GM23338 (cell line): ENCODE results near the gene MYO7B. TPM values are rescaled to one million over a fixed set of nuclear protein-coding genes. Genes with fewer than 3 reads are reported as not detected.

ENCODE experiments used
- ATAC-seq: fragments of 200-7000 bp; cut with Tn5 transposase; 3 replicates; pipeline ENCODE4 v1.9.1; 2020
- DNase-seq: peaks from one replicate; pipeline ENCODE4 v3.0.0-alpha.2; 2015; ENCODE audit warnings: low spot score
- H2AFZ ChIP-seq: fragments of 200-600 bp; sonication (generic); 2 replicates; pipeline ENCODE4 v1.8.0; 2016; ENCODE audit warnings: antibody characterized with exemption, mild to moderate bottlenecking, moderate library complexity
- H3F3A ChIP-seq: fragments of 200-600 bp; sonication (generic); replicated peaks from 2 replicates; pipeline ENCODE4 v1.8.0; 2017; ENCODE audit warnings: antibody characterized with exemption, mixed run types, low read depth
- H3K27ac ChIP-seq: fragments of 200-600 bp; sonication (generic); 2 replicates; pipeline ENCODE4 v1.6.1; 2016; ENCODE audit warnings: low read depth
- H3K27me3 ChIP-seq: fragments of 200-600 bp; sonication (generic); 2 replicates; pipeline ENCODE4 v1.8.0; 2016; ENCODE audit warnings: mild to moderate bottlenecking, mixed run types, moderate library complexity; ENCODE audit not compliant: insufficient read depth
- H3K36me3 ChIP-seq: fragments of 200-600 bp; sonication (generic); 2 replicates; pipeline ENCODE4 v1.8.0; 2016; ENCODE audit warnings: mild to moderate bottlenecking; ENCODE audit not compliant: insufficient read depth
- H3K4me1 ChIP-seq: fragments of 200-600 bp; sonication (generic); 2 replicates; pipeline ENCODE4 v1.8.0; 2016; ENCODE audit warnings: mild to moderate bottlenecking, moderate library complexity; ENCODE audit not compliant: insufficient read depth
- H3K4me2 ChIP-seq: fragments of 200-600 bp; sonication (generic); 2 replicates; pipeline ENCODE4 v1.7.1; 2017; ENCODE audit warnings: mixed run types
- H3K4me3 ChIP-seq: fragments of 200-600 bp; sonication (generic); 2 replicates; pipeline ENCODE4 v1.6.1; 2016; ENCODE audit warnings: mixed run types
- H3K79me2 ChIP-seq: fragments of 200-600 bp; sonication (generic); replicated peaks from 2 replicates; pipeline ENCODE4 v1.8.0; 2017; ENCODE audit warnings: mild to moderate bottlenecking; ENCODE audit not compliant: insufficient read depth
- H3K9me2 ChIP-seq: fragments of 200-600 bp; sonication (generic); 2 replicates; pipeline ENCODE4 v1.8.0; 2017; ENCODE audit not compliant: insufficient read depth
- H4K20me1 ChIP-seq: fragments of 200-600 bp; sonication (generic); replicated peaks from 2 replicates; pipeline ENCODE4 v1.8.0; 2017; ENCODE audit warnings: mild to moderate bottlenecking; ENCODE audit not compliant: insufficient read depth
- H3K27ac Mint-ChIP-seq: 2 replicates; pipeline ENCODE4 v1.8.0; 2020; ENCODE audit warnings: inconsistent platforms, mild to moderate bottlenecking, moderate library complexity, mixed read lengths
- H3K27me3 Mint-ChIP-seq: 3 replicates; pipeline ENCODE4 v1.8.0; 2022; ENCODE audit warnings: low read depth, mild to moderate bottlenecking, moderate library complexity, mixed read lengths, inconsistent platforms; ENCODE audit not compliant: insufficient read depth, poor library complexity
- H3K36me3 Mint-ChIP-seq: 3 replicates; pipeline ENCODE4 v1.8.0; 2021; ENCODE audit warnings: low read depth, mild to moderate bottlenecking, inconsistent platforms, moderate library complexity, mixed read lengths
- H3K4me1 Mint-ChIP-seq: 3 replicates; pipeline ENCODE4 v1.8.0; 2020; ENCODE audit warnings: mild to moderate bottlenecking, inconsistent platforms, mixed read lengths
- H3K4me3 Mint-ChIP-seq: 3 replicates; pipeline ENCODE4 v1.8.0; 2021; ENCODE audit warnings: moderate library complexity, mild to moderate bottlenecking, inconsistent platforms, mixed read lengths
- H3K9me3 Mint-ChIP-seq: 3 replicates; pipeline ENCODE4 v1.8.0; 2020; ENCODE audit warnings: moderate library complexity, mild to moderate bottlenecking, inconsistent platforms, mixed read lengths
- CREB1 ChIP-seq: fragments of 250-450 bp; sonication (Bioruptor Pico); IDR thresholded peaks from 2 replicates; pipeline ENCODE4 v1.5.0; 2020; ENCODE audit warnings: low read depth, mild to moderate bottlenecking, moderate library complexity
- EZH2 ChIP-seq: fragments of 200-600 bp; sonication (generic); IDR thresholded peaks from one replicate; pipeline ENCODE4 v1.8.0; 2017; ENCODE audit warnings: antibody characterized with exemption, mild to moderate bottlenecking, low read depth; ENCODE audit not compliant: unreplicated experiment
- EZH2phosphoT487 ChIP-seq: fragments of 200-600 bp; sonication (generic); IDR thresholded peaks from one replicate; pipeline ENCODE4 v1.8.1; 2018; ENCODE audit warnings: antibody characterized with exemption; ENCODE audit not compliant: unreplicated experiment
- JUNB ChIP-seq: IDR thresholded peaks from one replicate; pipeline ENCODE4 v1.6.1; 2016; ENCODE audit warnings: antibody characterized with exemption; ENCODE audit not compliant: unreplicated experiment
- NANOG ChIP-seq: IDR thresholded peaks from 2 replicates; pipeline ENCODE4 v1.6.1; 2016; ENCODE audit warnings: antibody characterized with exemption, borderline replicate concordance
- POLR2AphosphoS5 ChIP-seq: IDR thresholded peaks from 2 replicates; pipeline ENCODE4 v1.6.1; 2016; ENCODE audit warnings: antibody characterized with exemption, low read depth
- STAT1 ChIP-seq: IDR thresholded peaks from one replicate; pipeline ENCODE4 v1.6.1; 2016; ENCODE audit warnings: antibody characterized with exemption; ENCODE audit not compliant: unreplicated experiment
- ZNF114 ChIP-seq: fragments of 250-450 bp; sonication (Bioruptor Pico); IDR thresholded peaks from 2 replicates; pipeline ENCODE4 v1.5.0; 2020; ENCODE audit warnings: mild to moderate bottlenecking, moderate library complexity
- ZNF331 ChIP-seq: fragments of 250-450 bp; sonication (Bioruptor Pico); IDR thresholded peaks from 2 replicates; pipeline ENCODE4 v1.5.0; 2020; ENCODE audit warnings: low read depth, mild to moderate bottlenecking, moderate library complexity
- polyA plus RNA-seq: library from polyadenylated mRNA; unstranded; fragments of >200 nt; fragmentation: Nextera tagmentation; extraction: Ambion mirVana; gene quantifications from 2 replicates; pipeline ENCODE4 v1.2.1, GENCODE V29; 2016
- total RNA-seq: library from RNA; depleted of rRNA; stranded (reverse); fragments of >200 nt; shearing (Covaris generic); gene quantifications from 2 replicates; pipeline ENCODE4 v1.2.3, GENCODE V29; 2014
- TF ChIP-seq, protein P1 (sequence below): fragments of 250-450 bp; sonication (Bioruptor Pico); IDR thresholded peaks from 2 replicates; pipeline ENCODE4 v1.5.0; 2020; ENCODE audit warnings: mild to moderate bottlenecking, moderate library complexity
- TF ChIP-seq, protein P2 (sequence below): IDR thresholded peaks from one replicate; pipeline ENCODE4 v1.6.1; 2018; ENCODE audit warnings: antibody characterized with exemption; ENCODE audit not compliant: unreplicated experiment
- TF ChIP-seq, protein P3 (sequence below): IDR thresholded peaks from 2 replicates; pipeline ENCODE4 v1.6.1; 2016; ENCODE audit warnings: antibody characterized with exemption
- TF ChIP-seq, protein P4 (sequence below), 2 experiments: fragments of 200-600 bp in 1 of 2; sonication (generic) in 1 of 2; conservative IDR thresholded peaks; 2 replicates each; pipeline versions ENCODE4 v1.5.1 to v1.6.1; 2016 to 2017; ENCODE audit warnings: antibody characterized with exemption in 2 of 2, low read depth in 2 of 2, mild to moderate bottlenecking in 2 of 2, moderate library complexity in 1 of 2

The MYO7B gene
- total and polyA plus RNA-seq, 2 experiments from 2014 or later = not detected

DNA sequence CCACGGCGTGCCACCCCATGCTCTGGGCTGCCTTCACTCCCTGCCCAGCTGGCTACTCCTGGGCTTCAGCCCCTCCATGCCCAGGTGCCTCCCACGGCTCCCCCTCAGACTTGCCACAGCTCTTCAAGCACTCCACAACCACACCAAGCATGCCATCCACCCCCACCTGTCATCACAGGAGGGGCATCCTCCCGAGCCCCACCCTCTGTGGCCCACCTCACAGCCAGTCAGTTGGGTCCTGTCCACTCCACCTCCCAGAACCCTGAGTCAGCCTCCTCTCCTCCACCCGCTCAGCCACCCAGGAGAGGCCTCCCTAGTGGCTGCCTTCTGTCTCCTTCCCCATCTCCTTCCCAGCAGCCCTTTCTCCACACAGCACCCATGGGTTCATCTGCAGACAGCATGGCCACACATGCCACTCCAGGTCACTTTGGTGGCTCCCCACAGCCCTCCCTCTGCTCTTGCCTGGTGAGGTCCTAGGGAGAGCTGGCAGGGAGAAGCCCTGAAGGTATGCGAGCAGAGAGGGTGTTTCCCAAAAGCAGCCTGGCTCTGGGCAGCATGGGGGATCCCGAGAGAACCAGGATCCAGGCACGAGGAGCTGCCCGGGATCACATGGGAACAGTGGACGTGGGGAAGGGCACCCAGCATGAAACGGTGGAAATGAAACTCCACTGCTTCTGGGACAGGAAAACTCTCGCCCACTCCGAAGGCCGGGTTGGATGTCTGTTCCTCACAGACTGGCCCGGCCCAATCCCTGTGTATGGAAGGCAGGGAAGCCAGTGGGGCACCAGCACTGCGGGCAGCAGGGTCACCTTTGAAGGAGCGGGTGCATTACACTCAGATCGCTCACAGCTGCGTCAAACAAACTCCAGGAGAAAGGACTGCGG lies 137.1 kb downstream of the MYO7B start:
- Histone ChIP-seq H3K4me3 (no peak overlapping the region), H3K27me3 (peaks cover 47% of the 10 kb centered on the region), H3K79me2 (no peaks in the 10 kb centered on the region), H3F3A (0 out of 2 replicates have a peak, but pooled peaks cover 4% of the 10 kb centered on the region), H3K4me1 (peaks cover 6% of the 10 kb centered on the region), H2AFZ (no peak overlapping the region), H3K36me3 (no peaks in the 10 kb centered on the region), H3K27ac (no peak overlapping the region), H4K20me1 (no peaks in the 10 kb centered on the region), H3K4me2 (no peak overlapping the region), H3K9me2 (no peaks in the 10 kb centered on the region)
- ATAC-seq (no peak), DNase-seq (no peak)
- Mint-ChIP-seq H3K9me3 (no peaks in the 10 kb centered on the region; the same call in 2 of the 3 replicates), H3K4me3 (no peak overlapping the region), H3K36me3 (no peaks in the 10 kb centered on the region), H3K4me1 (peaks cover 8% of the 10 kb centered on the region), H3K27ac (no peak overlapping the region), H3K27me3 (peaks cover 41% of the 10 kb centered on the region)
- TF ChIP-seq CREB1 (CRISPR knock-in tag) = no peak
- no peak for TF ChIP-seq STAT1
- TF ChIP-seq, protein P1, sequence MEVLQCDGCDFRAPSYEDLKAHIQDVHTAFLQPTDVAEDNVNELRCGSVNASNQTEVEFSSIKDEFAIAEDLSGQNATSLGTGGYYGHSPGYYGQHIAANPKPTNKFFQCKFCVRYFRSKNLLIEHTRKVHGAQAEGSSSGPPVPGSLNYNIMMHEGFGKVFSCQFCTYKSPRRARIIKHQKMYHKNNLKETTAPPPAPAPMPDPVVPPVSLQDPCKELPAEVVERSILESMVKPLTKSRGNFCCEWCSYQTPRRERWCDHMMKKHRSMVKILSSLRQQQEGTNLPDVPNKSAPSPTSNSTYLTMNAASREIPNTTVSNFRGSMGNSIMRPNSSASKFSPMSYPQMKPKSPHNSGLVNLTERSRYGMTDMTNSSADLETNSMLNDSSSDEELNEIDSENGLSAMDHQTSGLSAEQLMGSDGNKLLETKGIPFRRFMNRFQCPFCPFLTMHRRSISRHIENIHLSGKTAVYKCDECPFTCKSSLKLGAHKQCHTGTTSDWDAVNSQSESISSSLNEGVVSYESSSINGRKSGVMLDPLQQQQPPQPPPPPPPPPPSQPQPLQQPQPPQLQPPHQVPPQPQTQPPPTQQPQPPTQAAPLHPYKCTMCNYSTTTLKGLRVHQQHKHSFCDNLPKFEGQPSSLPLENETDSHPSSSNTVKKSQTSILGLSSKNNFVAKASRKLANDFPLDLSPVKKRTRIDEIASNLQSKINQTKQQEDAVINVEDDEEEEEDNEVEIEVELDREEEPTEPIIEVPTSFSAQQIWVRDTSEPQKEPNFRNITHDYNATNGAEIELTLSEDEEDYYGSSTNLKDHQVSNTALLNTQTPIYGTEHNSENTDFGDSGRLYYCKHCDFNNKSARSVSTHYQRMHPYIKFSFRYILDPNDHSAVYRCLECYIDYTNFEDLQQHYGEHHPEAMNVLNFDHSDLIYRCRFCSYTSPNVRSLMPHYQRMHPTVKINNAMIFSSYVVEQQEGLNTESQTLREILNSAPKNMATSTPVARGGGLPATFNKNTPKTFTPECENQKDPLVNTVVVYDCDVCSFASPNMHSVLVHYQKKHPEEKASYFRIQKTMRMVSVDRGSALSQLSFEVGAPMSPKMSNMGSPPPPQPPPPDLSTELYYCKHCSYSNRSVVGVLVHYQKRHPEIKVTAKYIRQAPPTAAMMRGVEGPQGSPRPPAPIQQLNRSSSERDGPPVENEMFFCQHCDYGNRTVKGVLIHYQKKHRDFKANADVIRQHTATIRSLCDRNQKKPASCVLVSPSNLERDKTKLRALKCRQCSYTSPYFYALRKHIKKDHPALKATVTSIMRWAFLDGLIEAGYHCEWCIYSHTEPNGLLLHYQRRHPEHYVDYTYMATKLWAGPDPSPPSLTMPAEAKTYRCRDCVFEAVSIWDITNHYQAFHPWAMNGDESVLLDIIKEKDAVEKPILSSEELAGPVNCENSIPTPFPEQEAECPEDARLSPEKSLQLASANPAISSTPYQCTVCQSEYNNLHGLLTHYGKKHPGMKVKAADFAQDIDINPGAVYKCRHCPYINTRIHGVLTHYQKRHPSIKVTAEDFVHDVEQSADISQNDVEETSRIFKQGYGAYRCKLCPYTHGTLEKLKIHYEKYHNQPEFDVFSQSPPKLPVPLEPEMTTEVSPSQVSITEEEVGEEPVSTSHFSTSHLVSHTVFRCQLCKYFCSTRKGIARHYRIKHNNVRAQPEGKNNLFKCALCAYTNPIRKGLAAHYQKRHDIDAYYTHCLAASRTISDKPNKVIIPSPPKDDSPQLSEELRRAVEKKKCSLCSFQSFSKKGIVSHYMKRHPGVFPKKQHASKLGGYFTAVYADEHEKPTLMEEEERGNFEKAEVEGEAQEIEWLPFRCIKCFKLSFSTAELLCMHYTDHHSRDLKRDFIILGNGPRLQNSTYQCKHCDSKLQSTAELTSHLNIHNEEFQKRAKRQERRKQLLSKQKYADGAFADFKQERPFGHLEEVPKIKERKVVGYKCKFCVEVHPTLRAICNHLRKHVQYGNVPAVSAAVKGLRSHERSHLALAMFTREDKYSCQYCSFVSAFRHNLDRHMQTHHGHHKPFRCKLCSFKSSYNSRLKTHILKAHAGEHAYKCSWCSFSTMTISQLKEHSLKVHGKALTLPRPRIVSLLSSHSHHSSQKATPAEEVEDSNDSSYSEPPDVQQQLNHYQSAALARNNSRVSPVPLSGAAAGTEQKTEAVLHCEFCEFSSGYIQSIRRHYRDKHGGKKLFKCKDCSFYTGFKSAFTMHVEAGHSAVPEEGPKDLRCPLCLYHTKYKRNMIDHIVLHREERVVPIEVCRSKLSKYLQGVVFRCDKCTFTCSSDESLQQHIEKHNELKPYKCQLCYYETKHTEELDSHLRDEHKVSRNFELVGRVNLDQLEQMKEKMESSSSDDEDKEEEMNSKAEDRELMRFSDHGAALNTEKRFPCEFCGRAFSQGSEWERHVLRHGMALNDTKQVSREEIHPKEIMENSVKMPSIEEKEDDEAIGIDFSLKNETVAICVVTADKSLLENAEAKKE (CRISPR knock-in tag) = no peak
- TF ChIP-seq EZH2 = no peak
- TF ChIP-seq NANOG = no peak
- no peak for TF ChIP-seq ZNF331
- no peak for TF ChIP-seq JUNB
- TF ChIP-seq, protein P2, sequence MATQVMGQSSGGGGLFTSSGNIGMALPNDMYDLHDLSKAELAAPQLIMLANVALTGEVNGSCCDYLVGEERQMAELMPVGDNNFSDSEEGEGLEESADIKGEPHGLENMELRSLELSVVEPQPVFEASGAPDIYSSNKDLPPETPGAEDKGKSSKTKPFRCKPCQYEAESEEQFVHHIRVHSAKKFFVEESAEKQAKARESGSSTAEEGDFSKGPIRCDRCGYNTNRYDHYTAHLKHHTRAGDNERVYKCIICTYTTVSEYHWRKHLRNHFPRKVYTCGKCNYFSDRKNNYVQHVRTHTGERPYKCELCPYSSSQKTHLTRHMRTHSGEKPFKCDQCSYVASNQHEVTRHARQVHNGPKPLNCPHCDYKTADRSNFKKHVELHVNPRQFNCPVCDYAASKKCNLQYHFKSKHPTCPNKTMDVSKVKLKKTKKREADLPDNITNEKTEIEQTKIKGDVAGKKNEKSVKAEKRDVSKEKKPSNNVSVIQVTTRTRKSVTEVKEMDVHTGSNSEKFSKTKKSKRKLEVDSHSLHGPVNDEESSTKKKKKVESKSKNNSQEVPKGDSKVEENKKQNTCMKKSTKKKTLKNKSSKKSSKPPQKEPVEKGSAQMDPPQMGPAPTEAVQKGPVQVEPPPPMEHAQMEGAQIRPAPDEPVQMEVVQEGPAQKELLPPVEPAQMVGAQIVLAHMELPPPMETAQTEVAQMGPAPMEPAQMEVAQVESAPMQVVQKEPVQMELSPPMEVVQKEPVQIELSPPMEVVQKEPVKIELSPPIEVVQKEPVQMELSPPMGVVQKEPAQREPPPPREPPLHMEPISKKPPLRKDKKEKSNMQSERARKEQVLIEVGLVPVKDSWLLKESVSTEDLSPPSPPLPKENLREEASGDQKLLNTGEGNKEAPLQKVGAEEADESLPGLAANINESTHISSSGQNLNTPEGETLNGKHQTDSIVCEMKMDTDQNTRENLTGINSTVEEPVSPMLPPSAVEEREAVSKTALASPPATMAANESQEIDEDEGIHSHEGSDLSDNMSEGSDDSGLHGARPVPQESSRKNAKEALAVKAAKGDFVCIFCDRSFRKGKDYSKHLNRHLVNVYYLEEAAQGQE = no peak
- TF ChIP-seq, protein P3, sequence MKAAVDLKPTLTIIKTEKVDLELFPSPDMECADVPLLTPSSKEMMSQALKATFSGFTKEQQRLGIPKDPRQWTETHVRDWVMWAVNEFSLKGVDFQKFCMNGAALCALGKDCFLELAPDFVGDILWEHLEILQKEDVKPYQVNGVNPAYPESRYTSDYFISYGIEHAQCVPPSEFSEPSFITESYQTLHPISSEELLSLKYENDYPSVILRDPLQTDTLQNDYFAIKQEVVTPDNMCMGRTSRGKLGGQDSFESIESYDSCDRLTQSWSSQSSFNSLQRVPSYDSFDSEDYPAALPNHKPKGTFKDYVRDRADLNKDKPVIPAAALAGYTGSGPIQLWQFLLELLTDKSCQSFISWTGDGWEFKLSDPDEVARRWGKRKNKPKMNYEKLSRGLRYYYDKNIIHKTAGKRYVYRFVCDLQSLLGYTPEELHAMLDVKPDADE = no peak
- TF ChIP-seq, protein P4, sequence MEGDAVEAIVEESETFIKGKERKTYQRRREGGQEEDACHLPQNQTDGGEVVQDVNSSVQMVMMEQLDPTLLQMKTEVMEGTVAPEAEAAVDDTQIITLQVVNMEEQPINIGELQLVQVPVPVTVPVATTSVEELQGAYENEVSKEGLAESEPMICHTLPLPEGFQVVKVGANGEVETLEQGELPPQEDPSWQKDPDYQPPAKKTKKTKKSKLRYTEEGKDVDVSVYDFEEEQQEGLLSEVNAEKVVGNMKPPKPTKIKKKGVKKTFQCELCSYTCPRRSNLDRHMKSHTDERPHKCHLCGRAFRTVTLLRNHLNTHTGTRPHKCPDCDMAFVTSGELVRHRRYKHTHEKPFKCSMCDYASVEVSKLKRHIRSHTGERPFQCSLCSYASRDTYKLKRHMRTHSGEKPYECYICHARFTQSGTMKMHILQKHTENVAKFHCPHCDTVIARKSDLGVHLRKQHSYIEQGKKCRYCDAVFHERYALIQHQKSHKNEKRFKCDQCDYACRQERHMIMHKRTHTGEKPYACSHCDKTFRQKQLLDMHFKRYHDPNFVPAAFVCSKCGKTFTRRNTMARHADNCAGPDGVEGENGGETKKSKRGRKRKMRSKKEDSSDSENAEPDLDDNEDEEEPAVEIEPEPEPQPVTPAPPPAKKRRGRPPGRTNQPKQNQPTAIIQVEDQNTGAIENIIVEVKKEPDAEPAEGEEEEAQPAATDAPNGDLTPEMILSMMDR (conservative IDR thresholded peaks at IDR 0.05; ENCODE audit: low read depth in 2 of 2) = no peak
- no peak for TF ChIP-seq POLR2AphosphoS5
- TF ChIP-seq EZH2phosphoT487 = no peak
- TF ChIP-seq ZNF114 (CRISPR knock-in tag) = no peak
